Left renal pelvis (tissue), 4 donors: ENCODE data around the gene STK35. TPM values are rescaled to one million over a fixed set of nuclear protein-coding genes. Genes with fewer than 3 reads are reported as not detected.

Experiments used
- DNase-seq, 4 donors: peaks; one replicate each; pipeline ENCODE4 v3.0.0-alpha.2; 2013; ENCODE audit warnings: low read depth in 4 of 4, low spot score in 3 of 4
- polyA plus RNA-seq, 4 donors: library from polyadenylated mRNA; unstranded; fragments of 120-200 nt; gene quantifications; one replicate each; pipeline ENCODE4 v1.2.1, GENCODE V29; 2013; ENCODE audit not compliant: insufficient read length in 4 of 4

Gene STK35
- polyA plus RNA-seq, result 10 to 100 TPM; 15.5 to 19.0 (median 17.0) TPM

DNA sequence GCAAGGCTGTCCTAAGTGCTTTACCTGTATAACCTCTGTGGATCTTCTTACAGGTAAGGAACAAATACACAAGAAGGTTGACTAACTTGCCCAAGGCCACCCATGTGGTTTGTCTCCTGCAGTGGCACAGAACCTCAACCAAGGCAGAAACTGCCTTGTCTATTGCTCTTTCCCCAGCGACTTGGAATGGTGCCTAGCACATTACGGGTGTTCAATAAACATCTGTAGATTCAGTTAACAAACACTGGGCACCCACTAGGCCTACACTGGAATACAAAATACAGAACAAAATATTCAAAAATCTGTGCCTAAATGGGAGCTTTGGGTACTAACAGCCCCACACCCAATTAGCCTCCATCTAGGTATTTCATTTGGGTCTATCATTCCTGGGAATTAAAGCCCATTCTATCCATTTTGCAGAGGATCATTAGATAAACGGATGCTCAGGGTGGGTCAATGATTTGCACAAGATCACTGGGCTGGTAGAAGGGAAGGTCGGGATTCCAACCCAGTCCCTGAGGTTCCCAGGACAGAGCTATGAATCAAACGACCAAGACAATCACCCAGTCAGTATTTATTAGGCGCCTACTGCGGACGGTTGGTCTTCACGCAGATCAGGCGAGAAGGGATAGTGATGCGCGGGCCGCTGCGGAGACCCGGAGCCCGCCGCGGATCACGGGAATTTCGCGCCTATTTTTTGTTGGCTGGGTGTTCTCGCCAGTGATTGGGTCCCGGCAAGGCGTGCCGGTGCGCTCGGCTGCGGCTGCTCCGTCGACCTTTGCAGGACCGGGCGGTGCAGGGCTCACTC lies at the start of gene STK35:
Gene STK35, plus strand, starts transcription at position 771 of the 808 bp plus-strand sequence. CDS start 55 bp downstream, outside the sequence.
- DNase-seq, result no peak

DNA sequence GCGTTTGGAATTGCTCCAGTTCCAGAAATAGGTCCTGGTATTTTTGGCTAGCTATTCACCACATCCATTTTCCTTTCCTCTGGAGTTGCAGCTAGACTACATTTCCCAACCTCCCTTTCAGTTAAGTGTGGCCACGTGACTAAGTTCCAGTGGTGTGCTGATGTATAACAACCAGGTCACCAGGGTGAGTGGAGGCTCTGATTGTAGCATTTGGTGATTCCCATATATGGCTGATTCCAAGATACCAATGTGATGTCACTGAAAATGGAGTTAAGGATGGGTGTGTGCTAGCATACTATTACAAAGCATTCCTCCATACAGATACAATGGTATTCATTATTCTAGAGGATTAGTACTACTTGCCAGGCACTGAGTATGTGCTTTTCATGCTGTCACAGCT lies 49.7 kb upstream of the STK35 start:
- no peak for DNase-seq

DNA sequence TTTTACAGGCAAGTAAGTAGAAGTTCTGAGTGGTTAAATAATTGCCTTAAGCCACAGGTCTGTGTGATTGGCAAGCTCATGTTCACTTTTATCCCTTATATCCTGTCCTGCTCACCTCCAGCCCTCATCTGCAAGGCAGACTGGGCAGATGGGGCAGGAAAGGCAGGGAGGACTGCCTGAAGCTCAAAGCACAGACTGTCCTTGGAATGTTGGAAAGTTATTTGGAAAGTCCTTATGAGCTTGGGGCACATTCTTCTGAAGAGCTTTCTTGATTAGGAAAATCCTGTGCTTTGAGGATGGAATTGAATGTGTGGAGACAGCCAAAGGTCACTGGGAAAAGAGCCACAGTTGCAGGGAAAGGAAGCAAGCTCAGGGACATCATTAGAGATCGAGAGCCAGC lies 48.9 kb upstream of the STK35 start:
- no peak for DNase-seq

DNA sequence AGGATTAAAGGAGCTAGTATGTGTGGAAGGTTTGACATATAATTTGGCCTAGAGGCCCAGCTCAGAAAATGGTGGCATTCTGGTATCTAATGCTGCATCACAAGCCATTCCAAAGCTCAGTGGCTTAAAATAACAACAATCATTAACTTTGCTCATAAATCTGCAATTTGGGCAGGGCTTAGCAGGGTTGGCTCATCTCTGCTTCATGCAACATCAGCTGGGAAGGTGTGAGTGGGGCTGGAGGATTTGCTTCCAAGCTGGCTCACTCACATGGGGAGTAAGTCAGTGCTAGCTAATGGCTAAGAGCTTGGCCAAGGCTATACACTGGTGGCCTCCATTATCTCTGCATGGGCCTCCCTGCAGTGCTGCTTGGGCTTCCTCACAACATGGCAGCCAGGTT lies 48.0 kb upstream of the STK35 start:
- DNase-seq, result no peak

DNA sequence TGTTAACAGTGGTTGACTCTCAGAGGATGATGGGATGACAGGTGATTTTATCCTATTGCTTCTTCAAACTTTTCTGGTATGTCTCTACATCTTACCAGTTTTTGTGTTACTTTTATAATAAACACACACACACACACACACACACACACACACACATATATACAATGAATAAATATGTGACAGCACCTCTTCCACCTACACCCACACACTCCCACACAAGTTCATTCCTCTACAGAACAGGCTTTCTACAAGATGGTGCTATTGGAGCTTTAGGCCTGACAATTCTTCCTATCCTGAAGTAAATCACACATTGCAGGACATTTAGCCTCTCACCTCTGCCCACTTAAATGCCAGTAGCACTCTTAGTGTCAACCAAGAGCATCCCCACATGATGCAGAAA lies 46.7 kb upstream of the STK35 start:
- no peak for DNase-seq

DNA sequence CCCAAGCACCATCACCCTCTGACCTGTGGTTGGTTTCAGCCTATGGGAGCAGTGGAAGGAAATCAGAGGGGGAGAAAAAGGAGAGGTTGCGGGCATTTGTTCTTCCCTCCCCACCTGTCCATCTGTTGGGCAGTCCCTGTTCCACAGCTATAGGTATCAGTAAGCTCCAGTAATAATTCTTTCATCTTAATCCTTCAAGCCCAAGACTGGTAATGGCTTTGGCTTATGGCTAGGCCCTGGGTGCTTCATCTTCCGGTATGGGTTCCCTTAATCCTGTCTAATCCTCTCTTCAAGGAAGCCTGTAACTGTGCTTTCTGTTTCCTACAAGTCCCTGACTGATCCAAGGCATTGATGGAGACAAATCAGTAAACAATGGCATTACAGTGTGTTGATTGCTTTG lies 42.2 kb upstream of the STK35 start:
- no peak for DNase-seq

DNA sequence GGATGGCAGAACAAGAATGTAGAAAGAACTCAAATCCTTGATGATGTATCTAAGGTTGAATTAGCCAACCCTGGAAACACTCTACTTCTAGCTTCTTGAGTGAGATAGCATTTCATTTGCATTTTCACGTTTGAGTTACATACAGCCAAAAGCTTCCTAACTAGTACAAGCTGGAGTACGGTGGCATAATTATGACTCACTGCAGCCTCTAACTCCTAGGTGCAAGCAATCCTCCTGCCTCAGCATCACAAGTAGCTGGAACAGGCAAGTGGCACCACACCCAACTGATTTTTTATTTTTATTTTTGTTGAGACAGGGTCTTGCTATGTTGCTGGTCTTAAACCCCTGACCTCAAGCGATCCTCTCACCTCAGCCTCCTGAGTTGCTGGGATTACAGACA lies 36.5 kb upstream of the STK35 start:
- DNase-seq, result no peak

DNA sequence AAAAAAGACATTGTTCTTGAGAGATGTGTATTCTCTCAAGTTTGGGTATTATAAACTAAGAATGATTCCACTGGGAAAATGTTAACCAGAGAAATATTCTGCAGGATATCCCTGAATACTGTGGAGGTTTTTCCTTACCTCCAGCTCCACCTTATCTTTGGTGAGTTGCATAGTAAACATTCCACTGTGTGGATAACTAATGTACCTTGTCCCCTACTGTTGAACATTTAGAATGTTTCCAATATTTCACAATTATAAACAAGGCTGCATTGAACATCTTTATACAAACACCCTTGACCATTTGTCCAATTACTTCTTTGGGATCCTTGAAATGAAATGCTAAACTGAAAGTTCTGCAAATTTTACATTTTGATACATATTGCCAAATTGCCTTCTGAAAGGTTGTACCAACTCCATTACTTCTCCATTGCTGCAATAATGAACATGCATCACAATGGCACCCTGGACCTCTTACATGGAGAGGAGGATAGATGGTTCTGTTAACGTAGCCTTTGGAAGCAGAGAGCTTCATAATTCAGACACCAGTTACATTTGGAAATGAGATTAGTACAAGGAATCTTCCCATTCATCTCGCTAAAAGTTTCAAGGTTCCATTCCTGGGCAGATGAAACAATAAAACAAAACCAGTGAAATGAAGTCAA lies 35.0 kb upstream of the STK35 start:
- DNase-seq, result no peak

DNA sequence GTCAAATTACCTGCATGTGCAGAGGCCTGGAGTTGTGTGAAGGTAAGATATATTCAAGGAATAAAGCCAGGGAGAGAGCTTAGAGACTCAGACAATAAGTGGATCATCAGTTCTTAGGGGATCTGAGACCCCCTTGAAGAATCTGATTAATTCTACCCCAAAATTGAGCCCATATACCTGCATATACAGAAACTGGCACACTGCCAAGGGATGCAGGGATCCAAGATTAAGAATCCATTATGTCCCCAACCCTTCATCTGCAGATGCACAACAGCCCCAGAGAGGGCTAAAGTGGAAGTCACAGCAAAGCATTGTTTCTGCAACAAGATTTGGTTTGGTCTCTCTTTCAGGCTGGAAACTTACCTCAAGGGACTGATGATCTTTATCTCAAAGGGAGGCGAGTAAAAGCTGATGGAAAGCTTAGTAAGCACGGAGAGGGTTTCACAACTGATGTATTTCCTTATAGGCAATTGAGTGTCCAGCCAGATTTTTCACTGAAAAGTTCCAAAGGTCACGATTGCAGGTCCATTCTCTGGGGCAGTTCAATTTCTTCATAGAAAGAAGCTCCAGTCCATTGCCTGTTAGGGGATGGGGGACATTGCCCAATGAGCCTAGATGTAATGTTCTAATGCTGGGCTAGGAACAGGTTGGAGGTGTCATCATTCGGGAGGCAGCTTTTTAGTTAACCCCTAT lies 20.9 kb upstream of the STK35 start:
- no peak for DNase-seq

DNA sequence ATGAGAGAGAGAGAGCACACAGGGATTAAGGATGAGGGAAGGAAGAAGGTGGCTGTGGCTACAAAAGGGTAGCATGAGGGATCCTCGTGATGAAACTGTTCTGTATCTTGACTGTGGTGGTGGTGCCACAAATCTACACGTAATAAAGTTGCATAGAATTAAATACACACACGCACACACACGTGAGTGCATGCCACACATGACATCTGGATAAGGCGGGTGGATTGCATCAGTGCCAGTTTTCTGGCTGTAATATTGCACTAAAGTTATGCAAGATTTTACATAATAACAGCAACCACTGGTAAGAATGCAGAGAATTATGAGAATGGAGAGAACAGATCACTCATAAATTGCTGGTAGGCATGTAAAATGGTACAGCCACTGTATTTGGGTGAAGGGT lies 16.9 kb upstream of the STK35 start:
- DNase-seq, result no peak

DNA sequence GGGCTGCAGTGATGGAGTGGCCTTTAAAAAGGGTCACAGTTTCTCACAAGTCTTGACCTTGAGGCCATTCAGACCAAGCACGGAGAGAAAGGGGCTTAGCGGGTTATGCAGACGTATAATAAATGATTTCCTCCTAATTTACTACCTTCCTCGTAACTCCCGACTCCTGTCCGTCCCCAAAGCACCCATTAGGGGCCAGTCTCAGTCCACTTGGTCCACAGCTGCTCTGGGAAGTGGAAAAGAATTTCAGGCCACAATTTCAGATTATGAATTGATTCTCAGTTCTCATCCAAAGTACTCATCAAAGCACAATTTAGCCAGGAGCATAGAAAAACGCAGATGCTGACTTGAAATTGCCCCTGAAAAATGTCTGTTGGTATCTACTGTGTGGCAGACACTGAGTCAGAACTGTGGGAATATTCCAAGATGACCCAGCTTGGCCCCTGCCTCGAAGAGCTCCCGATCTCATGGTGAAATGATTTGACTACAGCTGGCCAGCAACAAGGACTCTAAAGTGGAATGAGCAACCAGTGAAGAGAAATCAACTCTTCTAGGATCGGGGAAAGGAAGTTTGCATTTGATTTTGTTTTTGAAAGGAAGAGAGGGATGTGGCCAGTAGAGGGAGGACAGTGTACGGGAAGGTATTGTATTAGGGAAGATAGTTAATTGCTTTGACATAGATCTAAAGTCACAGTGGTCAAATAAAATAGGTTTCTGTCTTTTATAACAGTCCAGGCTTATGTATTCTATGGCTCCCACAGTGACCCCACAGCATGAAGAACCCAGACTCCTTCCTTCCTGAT lies 15.2 kb upstream of the STK35 start:
- DNase-seq, result no peak

DNA sequence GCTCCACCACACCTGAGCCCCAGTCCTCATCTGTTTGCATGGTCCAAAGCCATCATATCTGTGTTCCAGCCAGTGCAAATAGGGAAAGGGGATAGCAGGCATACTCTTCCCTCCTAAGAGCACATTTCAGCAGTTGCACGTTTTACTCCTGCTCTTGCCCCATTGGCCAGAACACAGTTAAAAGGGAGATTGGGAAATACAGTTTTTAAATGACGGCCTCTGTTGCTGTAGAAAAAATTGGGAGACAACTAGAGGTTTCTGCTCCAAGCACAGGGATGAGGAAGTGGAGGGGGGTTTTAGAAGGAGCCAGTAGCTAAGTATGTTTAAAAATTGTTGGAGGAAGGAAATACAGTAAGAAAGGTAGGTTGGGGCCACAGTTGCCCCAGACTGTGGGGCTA lies 14.6 kb upstream of the STK35 start:
- no peak for DNase-seq

DNA sequence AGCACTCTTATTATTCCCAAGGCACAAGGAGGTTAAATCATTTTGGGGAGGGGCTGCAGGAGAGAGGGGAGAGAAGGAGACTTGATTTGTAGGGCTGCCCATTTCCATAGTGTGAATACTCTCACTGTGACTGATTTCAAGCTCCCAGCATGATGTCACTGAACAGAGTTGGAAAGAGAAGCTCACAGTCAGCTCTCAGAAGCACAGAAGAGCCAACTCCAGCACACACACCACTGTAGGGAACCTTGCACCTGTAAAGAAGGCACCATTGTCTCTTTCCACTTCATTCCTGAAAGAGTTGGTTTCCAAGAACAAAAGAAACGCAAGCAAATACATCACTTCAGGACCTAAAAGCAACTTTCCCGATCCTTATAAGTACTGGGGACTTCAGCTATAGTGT lies 12.7 kb upstream of the STK35 start:
- no peak for DNase-seq

DNA sequence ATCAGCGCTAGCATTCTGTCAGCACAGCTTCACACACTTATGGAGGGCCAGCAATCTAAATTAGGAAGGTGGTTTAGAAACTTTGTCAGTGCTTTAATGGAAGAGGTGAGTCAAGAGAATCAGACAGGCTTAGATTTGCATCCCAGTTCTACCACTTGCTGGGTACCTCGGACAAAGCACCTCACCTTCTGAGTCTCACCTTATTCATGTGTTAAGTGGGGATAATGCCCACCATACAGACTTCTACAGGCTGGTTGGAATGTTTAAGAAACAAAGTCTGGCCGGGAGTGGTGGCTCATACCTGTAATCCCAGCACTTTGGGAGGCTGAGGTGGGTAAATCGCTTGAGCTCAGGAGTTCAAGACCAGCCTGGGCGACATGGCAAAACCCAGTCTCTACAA lies 12.2 kb upstream of the STK35 start:
- no peak for DNase-seq

DNA sequence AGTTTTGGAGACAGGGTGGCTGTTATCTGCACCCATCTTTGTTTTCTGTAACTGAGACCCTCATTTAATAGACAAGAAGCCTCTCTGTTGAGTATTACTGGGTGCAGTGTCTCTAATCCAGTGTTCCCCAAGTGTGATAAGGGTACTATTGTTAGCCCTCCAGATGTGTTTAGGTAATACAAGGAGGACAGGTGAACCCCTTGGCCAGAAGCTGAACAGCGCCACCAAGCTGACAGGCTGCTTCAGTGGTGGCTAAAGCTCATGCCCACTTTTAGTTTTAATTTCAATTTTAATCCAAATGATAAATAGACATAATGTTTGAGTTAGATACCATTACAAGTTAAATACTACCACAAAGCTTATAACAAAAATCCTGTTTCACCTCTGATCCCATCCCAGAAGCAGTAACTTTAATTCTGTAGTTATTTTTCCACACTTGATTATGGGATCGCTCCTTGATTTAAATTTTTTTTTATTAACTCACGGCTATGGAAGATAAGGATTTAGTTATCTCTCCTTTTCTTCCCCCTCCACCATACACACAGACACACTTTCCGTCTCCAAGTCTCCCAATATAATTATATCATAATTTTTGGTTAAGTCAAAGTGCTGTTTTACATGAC lies 8.4 kb upstream of the STK35 start:
- DNase-seq, result no peak

DNA sequence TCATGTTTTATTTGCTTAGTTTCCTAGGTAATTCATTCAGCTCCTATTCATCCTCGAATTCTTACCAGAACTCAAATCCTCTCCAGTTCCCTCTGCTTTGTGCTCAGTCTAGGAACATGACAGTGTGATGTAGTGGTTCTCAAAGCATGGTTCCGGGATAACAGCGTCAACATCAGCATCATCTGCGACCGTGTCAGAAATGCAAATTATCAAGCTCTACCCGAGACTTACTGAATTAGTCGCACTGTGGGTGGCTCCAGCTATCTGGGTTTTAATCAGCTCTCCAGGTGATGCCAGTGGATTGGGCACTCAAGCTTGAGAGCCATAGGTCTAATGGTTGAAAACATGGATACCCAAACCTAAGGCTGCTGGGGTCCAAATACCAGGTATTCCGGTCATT lies 7.7 kb upstream of the STK35 start:
- no peak for DNase-seq

DNA sequence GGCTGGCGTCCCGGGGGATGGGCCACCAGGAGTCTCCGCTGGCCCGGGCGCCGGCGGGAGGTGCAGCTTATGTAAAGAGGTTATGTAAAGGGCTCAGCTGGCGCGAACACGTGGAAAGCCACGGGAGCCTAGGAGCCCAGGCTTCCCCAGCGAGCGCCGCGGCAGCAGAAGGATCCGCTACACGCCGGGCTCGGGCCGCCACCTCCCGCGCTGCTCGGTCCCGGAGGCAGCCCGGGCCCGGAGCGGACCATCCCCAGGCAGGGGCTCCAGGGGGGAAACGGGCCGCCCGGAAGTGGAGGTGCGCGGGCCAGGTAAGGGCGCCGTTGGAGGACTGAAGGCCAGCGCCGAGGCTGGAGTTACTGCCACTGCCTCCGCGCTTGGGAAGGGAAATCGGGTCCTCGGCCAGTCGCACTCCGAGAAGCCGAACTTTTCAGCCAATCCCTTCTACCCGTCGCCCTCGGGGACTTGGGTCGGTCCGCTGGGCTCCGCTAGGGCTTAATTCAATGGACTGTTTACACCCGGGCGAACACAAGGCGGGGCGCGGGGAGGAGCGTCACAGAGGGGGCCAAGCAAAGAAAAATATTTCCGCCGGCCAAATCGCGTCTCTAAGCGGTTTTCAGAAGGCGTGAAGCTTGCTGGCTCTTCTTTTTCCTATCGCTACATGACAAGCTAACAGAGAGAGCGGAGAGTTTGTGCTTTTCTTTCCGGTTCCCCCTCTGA lies 398 bp downstream of the STK35 start:
- peak; percentile 89 to 92 (median 90) for DNase-seq

DNA sequence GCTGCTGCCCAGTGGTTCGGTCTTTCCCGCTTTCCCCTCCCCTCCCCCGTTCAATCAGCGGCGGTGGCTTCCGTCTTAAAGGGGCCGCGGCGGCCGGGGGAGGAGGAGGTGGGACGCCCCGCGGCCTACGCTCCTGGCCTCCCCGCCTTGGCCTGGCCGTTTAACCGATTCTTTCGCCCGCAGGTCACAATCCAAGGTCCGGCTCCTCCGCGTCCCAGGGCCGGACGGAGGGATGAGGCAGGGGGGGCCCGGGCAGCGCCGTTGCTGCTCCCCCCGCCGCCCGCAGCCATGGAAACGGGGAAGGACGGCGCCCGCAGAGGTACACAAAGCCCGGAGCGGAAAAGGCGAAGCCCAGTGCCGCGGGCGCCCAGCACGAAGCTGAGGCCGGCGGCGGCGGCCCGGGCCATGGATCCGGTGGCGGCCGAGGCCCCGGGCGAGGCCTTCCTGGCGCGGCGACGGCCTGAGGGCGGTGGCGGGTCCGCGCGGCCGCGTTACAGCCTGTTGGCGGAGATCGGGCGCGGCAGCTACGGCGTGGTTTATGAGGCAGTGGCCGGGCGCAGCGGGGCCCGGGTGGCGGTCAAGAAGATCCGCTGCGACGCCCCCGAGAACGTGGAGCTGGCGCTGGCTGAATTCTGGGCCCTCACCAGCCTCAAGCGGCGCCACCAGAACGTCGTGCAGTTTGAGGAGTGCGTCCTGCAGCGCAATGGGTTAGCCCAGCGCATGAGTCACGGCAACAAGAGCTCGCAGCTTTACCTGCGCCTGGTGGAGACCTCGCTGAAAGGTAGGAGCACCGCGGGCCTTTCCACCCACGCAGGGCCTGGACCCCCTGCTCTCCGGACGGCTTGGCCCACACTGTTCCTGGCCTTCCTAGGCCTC lies 1.2 kb downstream of the STK35 start:
- DNase-seq, result peak; percentile 84 to 89 (median 88)
